8988T (cell line): ENCODE results near the gene RFTN1.
"Not testable (repeated sequence)": the region's sequence is repeated elsewhere in the genome, so short reads cannot be mapped to it uniquely, and the experiment has no call there.

Experiments
- DNase-seq: peaks from one replicate; pipeline ENCODE4 v3.0.0; 2011

RFTN1 gene

GRCh38 chr3:16506451-16506850, 7.0 kb downstream of the RFTN1 start:
- DNase-seq: no peak

GRCh38 chr3:16504692-16505091, 8.8 kb downstream of the RFTN1 start:
- DNase-seq: no peak

- no peak for DNase-seq
Measured at GRCh38 chr3:16504242-16504641, 9.3 kb downstream of the RFTN1 start.

- DNase-seq: no peak
Measured at GRCh38 chr3:16503191-16503776, 10.2 kb downstream of the RFTN1 start.

- no peak for DNase-seq
Measured at GRCh38 chr3:16502347-16502908, 11.1 kb downstream of the RFTN1 start.

GRCh38 chr3:16501376-16501775, 12.1 kb downstream of the RFTN1 start:
- DNase-seq: no peak

- DNase-seq: no peak
Measured at GRCh38 chr3:16500911-16501310, 12.6 kb downstream of the RFTN1 start.

- no peak for DNase-seq
Measured at GRCh38 chr3:16500093-16500492, 13.4 kb downstream of the RFTN1 start.

GRCh38 chr3:16499351-16499750, 14.1 kb downstream of the RFTN1 start:
- DNase-seq: no peak

GRCh38 chr3:16498130-16498890, 15.2 kb downstream of the RFTN1 start:
- no peak for DNase-seq

- no peak for DNase-seq
Measured at GRCh38 chr3:16496408-16497222, 16.9 kb downstream of the RFTN1 start.

- DNase-seq: no peak
Measured at GRCh38 chr3:16496008-16496407, 17.5 kb downstream of the RFTN1 start.

GRCh38 chr3:16494814-16495431, 18.6 kb downstream of the RFTN1 start:
- DNase-seq: no peak

GRCh38 chr3:16494094-16494493, 19.4 kb downstream of the RFTN1 start:
- no peak for DNase-seq

GRCh38 chr3:16490062-16490619, 23.4 kb downstream of the RFTN1 start:
- DNase-seq: no peak

GRCh38 chr3:16489326-16490061, 24.0 kb downstream of the RFTN1 start:
- DNase-seq: not testable (repeated sequence)

- no peak for DNase-seq
Measured at GRCh38 chr3:16488637-16489036, 24.9 kb downstream of the RFTN1 start.

- DNase-seq: no peak
Measured at GRCh38 chr3:16487511-16488175, 25.9 kb downstream of the RFTN1 start.

- no peak for DNase-seq
Measured at GRCh38 chr3:16486951-16487480, 26.5 kb downstream of the RFTN1 start.

- no peak for DNase-seq
Measured at GRCh38 chr3:16486201-16486600, 27.3 kb downstream of the RFTN1 start.

- no peak for DNase-seq
Measured at GRCh38 chr3:16485395-16485992, 28.0 kb downstream of the RFTN1 start.
